ENCODE results near the gene NOP14. TPM values are rescaled to one million over a fixed set of nuclear protein-coding genes. Genes with fewer than 3 reads are reported as not detected.

The NOP14 gene
- total and polyA plus RNA-seq, 2 of the 8 experiments (the other 6 are each of a cell fraction or from before 2014, with no cell fraction given) = 8.6 to 45.3 TPM

- no peak overlapping the region for H2AK5ac ChIP-seq (ENCODE audit: low read depth, low read length)
- no peak overlapping the region for H3K56ac ChIP-seq (replicated peaks; ENCODE audit: insufficient read length, low read depth, low read length)
- FAIRE-seq (no peak), DNase-seq (ENCODE audit: low read depth in 1 of 2, low spot score in 2 of 2) (no peak)
- no peak overlapping the region for H3K4me3 ChIP-seq (ENCODE audit: extremely low read depth in 1 of 4, insufficient read depth in 2 of 4, low read depth in 3 of 4, low read length in 4 of 4)
- no peak overlapping the region for H2BK12ac ChIP-seq (ENCODE audit: low read depth, low read length)
- H4K8ac ChIP-seq (ENCODE audit: extremely low read depth, insufficient read depth, low read length) = no peak overlapping the region
- H3K23ac ChIP-seq (ENCODE audit: insufficient read length) = no peak overlapping the region
- no peaks in the 10 kb centered on the region for H3K23me2 ChIP-seq (ENCODE audit: low read depth, low read length)
- H3K27me3 ChIP-seq (replicated peaks in 1 of 4; ENCODE audit: control insufficient read depth in 3 of 4, extremely low read depth in 1 of 4, insufficient read depth in 3 of 4, low read length in 3 of 4) = no peaks in the 10 kb centered on the region
- H2BK15ac ChIP-seq (ENCODE audit: low read length) = no peak overlapping the region
- no peak overlapping the region for H3K14ac ChIP-seq (ENCODE audit: insufficient read length)
- peaks cover 29 to 73% (median 40%) of the 10 kb centered on the region in 4 experiments for H3K36me3 ChIP-seq (ENCODE audit: control insufficient read depth in 2 of 4, insufficient read depth in 4 of 4, low read length in 3 of 4)
- ChIA-PET CTCF (ENCODE audit: partially characterized antibody) (no interaction called here), POLR2A (ENCODE audit: partially characterized antibody) (interaction anchor here (0.6 kb wide), 1 partner anchor 311 kb away, joined by 3 read pairs; no protein-coding TSS in a partner anchor)
- no peak overlapping the region for H2AFZ ChIP-seq (ENCODE audit: low read length)
- H3K4me1 ChIP-seq (replicated peaks in 1 of 4; ENCODE audit: control insufficient read depth in 3 of 4, insufficient read depth in 4 of 4, low read length in 3 of 4) = no peaks in the 10 kb centered on the region
- H2BK20ac ChIP-seq (ENCODE audit: low read length) = no peak overlapping the region
- H4K20me1 ChIP-seq (replicated peaks in 1 of 2; ENCODE audit: control insufficient read depth in 1 of 2, insufficient read depth in 2 of 2, low read length in 2 of 2) = peaks cover 0 to 2% of the 10 kb centered on the region in 2 experiments
- no peak overlapping the region for H3K9ac ChIP-seq (replicated peaks in 1 of 4; ENCODE audit: extremely low read depth in 1 of 4, low read depth in 3 of 4, low read length in 3 of 4)
- H2BK5ac ChIP-seq (ENCODE audit: low read depth, low read length) = no peak overlapping the region
- H3K9me3 ChIP-seq (ENCODE audit: insufficient read depth in 2 of 2, low read depth in 1 of 2, low read length in 1 of 2) = no peaks in the 10 kb centered on the region
- no peaks in the 10 kb centered on the region for H3K79me1 ChIP-seq (ENCODE audit: low read depth, low read length)
- H2BK120ac ChIP-seq (replicated peaks; ENCODE audit: low read depth, low read length) = no peak overlapping the region
- no peak overlapping the region for H3K4me2 ChIP-seq (ENCODE audit: insufficient read depth in 1 of 2, low read depth in 2 of 2, low read length in 2 of 2)
- WGBS, 2 experiments (ENCODE audit: extremely low coverage in 1 of 2, insufficient coverage in 1 of 2, insufficient read length in 1 of 2, insufficient replicate concordance in 2 of 2, low coverage in 1 of 2, low lambda C conversion rate in 2 of 2, missing lambda C conversion rate in 1 of 2) = 94% methylated on average over 2 of the region's 2 CpGs; no CpG with 5 or more reads in 1 of the 2 experiments
- no peak overlapping the region for H4K91ac ChIP-seq (replicated peaks; ENCODE audit: insufficient read length, low read length)
- H3K79me2 ChIP-seq (ENCODE audit: control insufficient read depth in 1 of 2, insufficient read depth in 2 of 2, low read length in 2 of 2) = no peaks in the 10 kb centered on the region
- H3K4ac ChIP-seq (replicated peaks; ENCODE audit: insufficient read length, low read depth, low read length) = no peak overlapping the region
- H3K18ac ChIP-seq (ENCODE audit: extremely low read depth, low read length) = no peak overlapping the region
- H3K27ac ChIP-seq (ENCODE audit: low read depth, low read length) = no peak overlapping the region
- TF ChIP-seq POLR2AphosphoS5 (IDR thresholded peaks at IDR 0.05; ENCODE audit: low read depth, low read length) (no peak), ATF2 (IDR thresholded peaks at IDR 0.05; ENCODE audit: low read length) (no peak), CHD1 (IDR thresholded peaks at IDR 0.05; ENCODE audit: low read depth, low read length) (no peak), HDAC6 (IDR thresholded peaks at IDR 0.05; ENCODE audit: low read depth, low read length) (no peak), JUND (IDR thresholded peaks at IDR 0.05; ENCODE audit: low read length) (no peak)
- no peak overlapping the region for H4K5ac ChIP-seq (ENCODE audit: insufficient read length, low read depth, low read length)
These were observed 61.1 kb downstream of the NOP14 start for GRCh38 chr4:2902126-2902525.
